ENCODE data around the gene MYO3A.
A peak's percentile ranks its signal among the peaks of the same experiment; 100 is the strongest.

MYO3A gene

GRCh38 chr10:25914776-25915175 lies 19.3 kb upstream of the MYO3A start:
- H3K9me3 ChIP-seq (ENCODE audit: insufficient read depth, low read depth, low read length) = peaks cover 16% of the 10 kb centered on the region
- no peaks in the 10 kb centered on the region; the same call in 1 of the 2 replicates for H3K4me1 ChIP-seq (ENCODE audit: insufficient read depth, low read length)
- no peak overlapping the region for H3K9ac ChIP-seq (ENCODE audit: low read depth, low read length)
- H3K27ac ChIP-seq (ENCODE audit: low read length) = no peak overlapping the region
- no peaks in the 10 kb centered on the region for H3K27me3 ChIP-seq (ENCODE audit: insufficient read depth, low read length)
- H3K4me3 ChIP-seq (ENCODE audit: low read length) = no peak overlapping the region
- H3K36me3 ChIP-seq (ENCODE audit: insufficient read depth, low read depth, low read length) = no peaks in the 10 kb centered on the region

- peak overlapping the region; percentile 70 for H3K4me3 ChIP-seq (ENCODE audit: low read length)
- H3K36me3 ChIP-seq (ENCODE audit: insufficient read depth, low read depth, low read length) = no peaks in the 10 kb centered on the region
- H3K9ac ChIP-seq (ENCODE audit: low read depth, low read length) = peak overlapping the region; percentile 73; the same call in 1 of the 2 replicates
- H3K4me1 ChIP-seq (ENCODE audit: insufficient read depth, low read length) = peaks cover 6% of the 10 kb centered on the region
- H3K9me3 ChIP-seq (ENCODE audit: insufficient read depth, low read depth, low read length) = no peaks in the 10 kb centered on the region
- H3K27ac ChIP-seq (ENCODE audit: low read length) = no peak overlapping the region
- peaks cover 22% of the 10 kb centered on the region; the same call in 1 of the 2 replicates for H3K27me3 ChIP-seq (ENCODE audit: insufficient read depth, low read length)
Observed at GRCh38 chr10:25934621-25935139, 651 bp downstream of the MYO3A start.

DNA sequence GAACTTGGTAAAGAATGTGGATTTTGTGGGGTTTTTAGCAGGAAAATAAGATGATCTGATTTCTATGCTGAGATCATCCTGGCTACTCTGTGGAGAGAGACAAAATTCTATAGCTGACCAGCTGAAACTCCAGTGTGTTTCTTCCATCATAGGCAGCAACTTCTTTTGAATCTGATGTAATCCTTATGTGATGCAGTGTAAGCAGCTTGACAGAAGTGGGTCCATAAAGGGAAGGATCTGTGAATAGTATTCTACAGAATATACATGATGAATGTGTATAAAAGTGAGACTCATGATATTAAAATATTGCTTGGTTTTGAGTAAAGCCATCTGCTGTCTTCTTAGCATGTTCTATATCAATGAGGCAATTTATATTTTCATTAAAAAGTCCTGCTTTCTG lies 4.4 kb downstream of the MYO3A start:
- Histone ChIP-seq H3K27ac (ENCODE audit: low read length) (no peak overlapping the region), H3K36me3 (ENCODE audit: insufficient read depth, low read depth, low read length) (no peaks in the 10 kb centered on the region), H3K4me1 (ENCODE audit: insufficient read depth, low read length) (peaks cover 6% of the 10 kb centered on the region), H3K27me3 (ENCODE audit: insufficient read depth, low read length) (peaks cover 18% of the 10 kb centered on the region; the same call in 1 of the 2 replicates), H3K9ac (ENCODE audit: low read depth, low read length) (no peak overlapping the region), H3K4me3 (ENCODE audit: low read length) (no peak overlapping the region), H3K9me3 (ENCODE audit: insufficient read depth, low read depth, low read length) (no peaks in the 10 kb centered on the region)

DNA sequence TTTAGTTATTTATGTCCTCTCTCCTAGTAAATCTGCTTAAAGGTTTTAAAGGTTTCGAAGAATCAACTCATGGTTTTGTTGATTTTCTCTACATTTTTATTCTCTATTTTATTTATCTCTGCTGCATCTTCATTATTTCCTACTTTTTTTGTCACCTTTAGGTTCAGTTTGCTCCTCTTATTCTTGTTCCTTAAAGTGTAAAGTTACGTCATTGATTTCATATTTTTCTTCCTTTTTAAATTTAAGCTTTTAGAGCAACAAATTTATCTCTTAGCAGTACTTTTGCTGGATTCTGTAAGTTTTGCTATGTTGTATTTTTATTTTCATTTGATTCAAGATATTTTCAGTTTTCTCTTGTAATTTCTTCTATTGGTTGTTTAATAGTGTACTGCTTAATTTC lies 10.7 kb downstream of the MYO3A start:
- Histone ChIP-seq H3K9me3 (ENCODE audit: insufficient read depth, low read depth, low read length) (no peaks in the 10 kb centered on the region), H3K27me3 (ENCODE audit: insufficient read depth, low read length) (no peaks in the 10 kb centered on the region), H3K9ac (ENCODE audit: low read depth, low read length) (no peak overlapping the region), H3K4me1 (ENCODE audit: insufficient read depth, low read length) (no peaks in the 10 kb centered on the region), H3K36me3 (ENCODE audit: insufficient read depth, low read depth, low read length) (no peaks in the 10 kb centered on the region), H3K4me3 (ENCODE audit: low read length) (no peak overlapping the region), H3K27ac (ENCODE audit: low read length) (no peak overlapping the region)

DNA sequence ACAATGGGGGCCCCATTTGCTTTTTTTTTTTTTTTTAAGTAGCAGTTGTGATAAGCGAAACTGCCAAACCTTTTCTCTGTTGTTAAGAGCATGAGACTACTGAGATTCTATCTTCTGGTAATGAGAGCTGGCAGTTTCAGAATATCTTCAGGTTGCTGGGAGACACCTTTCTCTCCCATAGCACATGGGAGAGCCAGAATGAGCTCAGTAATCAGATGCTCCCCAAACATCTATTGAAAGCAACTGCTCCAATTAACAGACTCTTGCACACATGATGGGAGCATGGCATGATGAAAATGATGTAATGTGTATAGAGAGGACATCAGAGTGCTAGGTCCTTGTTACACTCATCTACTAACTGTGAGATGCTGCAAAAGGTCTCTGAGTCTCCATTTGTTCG lies 18.8 kb downstream of the MYO3A start:
- H3K36me3 ChIP-seq (ENCODE audit: insufficient read depth, low read depth, low read length) = no peaks in the 10 kb centered on the region; the same call in 1 of the 2 replicates
- H3K9ac ChIP-seq (ENCODE audit: low read depth, low read length) = no peak overlapping the region
- no peaks in the 10 kb centered on the region for H3K4me1 ChIP-seq (ENCODE audit: insufficient read depth, low read length)
- no peak overlapping the region for H3K4me3 ChIP-seq (ENCODE audit: low read length)
- H3K9me3 ChIP-seq (ENCODE audit: insufficient read depth, low read depth, low read length) = no peaks in the 10 kb centered on the region
- H3K27me3 ChIP-seq (ENCODE audit: insufficient read depth, low read length) = no peaks in the 10 kb centered on the region
- H3K27ac ChIP-seq (ENCODE audit: low read length) = no peak overlapping the region

GRCh38 chr10:25954851-25955250 lies 20.8 kb downstream of the MYO3A start:
- Histone ChIP-seq H3K4me1 (ENCODE audit: insufficient read depth, low read length) (no peaks in the 10 kb centered on the region), H3K27ac (ENCODE audit: low read length) (no peak overlapping the region), H3K9me3 (ENCODE audit: insufficient read depth, low read depth, low read length) (no peaks in the 10 kb centered on the region), H3K4me3 (ENCODE audit: low read length) (no peak overlapping the region), H3K9ac (ENCODE audit: low read depth, low read length) (no peak overlapping the region), H3K27me3 (ENCODE audit: insufficient read depth, low read length) (no peaks in the 10 kb centered on the region), H3K36me3 (ENCODE audit: insufficient read depth, low read depth, low read length) (no peaks in the 10 kb centered on the region; the same call in 1 of the 2 replicates)

GRCh38 chr10:25959540-25960232 lies 25.7 kb downstream of the MYO3A start:
- H3K27me3 ChIP-seq (ENCODE audit: insufficient read depth, low read length) = no peaks in the 10 kb centered on the region
- no peak overlapping the region for H3K4me3 ChIP-seq (ENCODE audit: low read length)
- no peak overlapping the region for H3K27ac ChIP-seq (ENCODE audit: low read length)
- H3K9ac ChIP-seq (ENCODE audit: low read depth, low read length) = no peak overlapping the region
- no peaks in the 10 kb centered on the region; the same call in 1 of the 2 replicates for H3K36me3 ChIP-seq (ENCODE audit: insufficient read depth, low read depth, low read length)
- H3K4me1 ChIP-seq (ENCODE audit: insufficient read depth, low read length) = no peaks in the 10 kb centered on the region
- no peaks in the 10 kb centered on the region for H3K9me3 ChIP-seq (ENCODE audit: insufficient read depth, low read depth, low read length)

DNA sequence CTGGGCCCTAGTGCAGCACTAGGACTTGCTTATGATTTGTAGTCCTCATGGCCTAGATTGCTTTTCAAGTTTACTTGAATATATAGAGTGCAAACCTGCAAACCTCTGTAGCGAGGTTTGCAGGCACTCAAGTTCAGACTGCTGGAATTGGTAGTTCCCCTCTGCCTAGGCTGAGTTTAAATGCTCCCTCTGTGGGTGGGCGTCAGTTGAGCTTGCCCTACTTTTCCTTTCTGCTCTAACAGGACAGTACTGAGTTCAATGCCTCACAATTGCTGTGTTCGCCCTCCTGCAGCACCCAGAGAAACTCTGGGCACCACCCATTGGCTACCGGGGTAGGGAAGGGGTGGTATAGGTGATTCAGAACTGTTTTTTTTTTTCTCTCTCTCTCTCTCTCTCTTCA lies 31.6 kb downstream of the MYO3A start:
- no peak overlapping the region for H3K27ac ChIP-seq (ENCODE audit: low read length)
- H3K9ac ChIP-seq (ENCODE audit: low read depth, low read length) = no peak overlapping the region
- H3K27me3 ChIP-seq (ENCODE audit: insufficient read depth, low read length) = no peaks in the 10 kb centered on the region
- H3K9me3 ChIP-seq (ENCODE audit: insufficient read depth, low read depth, low read length) = no peaks in the 10 kb centered on the region
- no peaks in the 10 kb centered on the region for H3K4me1 ChIP-seq (ENCODE audit: insufficient read depth, low read length)
- no peak overlapping the region for H3K4me3 ChIP-seq (ENCODE audit: low read length)
- H3K36me3 ChIP-seq (ENCODE audit: insufficient read depth, low read depth, low read length) = no peaks in the 10 kb centered on the region

GRCh38 chr10:25966844-25967243 lies 32.8 kb downstream of the MYO3A start:
- H3K9ac ChIP-seq (ENCODE audit: low read depth, low read length) = no peak overlapping the region
- no peak overlapping the region for H3K4me3 ChIP-seq (ENCODE audit: low read length)
- no peaks in the 10 kb centered on the region for H3K9me3 ChIP-seq (ENCODE audit: insufficient read depth, low read depth, low read length)
- H3K4me1 ChIP-seq (ENCODE audit: insufficient read depth, low read length) = no peaks in the 10 kb centered on the region
- no peak overlapping the region for H3K27ac ChIP-seq (ENCODE audit: low read length)
- H3K27me3 ChIP-seq (ENCODE audit: insufficient read depth, low read length) = no peaks in the 10 kb centered on the region
- no peaks in the 10 kb centered on the region for H3K36me3 ChIP-seq (ENCODE audit: insufficient read depth, low read depth, low read length)

DNA sequence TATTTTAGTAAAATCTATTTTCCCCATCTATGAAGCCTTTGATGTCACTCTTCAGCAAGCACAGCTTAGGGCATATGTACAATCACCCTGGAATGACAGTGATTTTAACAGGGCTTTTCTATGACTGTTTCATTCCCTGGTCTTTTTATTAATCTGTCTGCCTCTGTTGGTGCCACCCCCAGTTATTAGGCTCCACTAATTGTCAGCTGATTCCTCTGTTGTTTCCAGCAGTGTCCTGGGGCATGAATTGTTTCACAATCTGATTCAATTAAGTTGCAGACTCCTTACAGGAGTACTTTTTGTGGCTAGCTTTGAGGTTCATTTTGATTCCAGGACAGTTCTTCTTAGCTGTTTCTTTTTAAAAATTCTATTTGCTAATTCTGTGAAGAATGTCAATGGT lies 38.6 kb downstream of the MYO3A start:
- H3K4me1 ChIP-seq (ENCODE audit: insufficient read depth, low read length) = no peaks in the 10 kb centered on the region
- H3K4me3 ChIP-seq (ENCODE audit: low read length) = no peak overlapping the region
- no peaks in the 10 kb centered on the region for H3K36me3 ChIP-seq (ENCODE audit: insufficient read depth, low read depth, low read length)
- no peak overlapping the region for H3K27ac ChIP-seq (ENCODE audit: low read length)
- no peaks in the 10 kb centered on the region for H3K27me3 ChIP-seq (ENCODE audit: insufficient read depth, low read length)
- no peaks in the 10 kb centered on the region for H3K9me3 ChIP-seq (ENCODE audit: insufficient read depth, low read depth, low read length)
- no peak overlapping the region for H3K9ac ChIP-seq (ENCODE audit: low read depth, low read length)

DNA sequence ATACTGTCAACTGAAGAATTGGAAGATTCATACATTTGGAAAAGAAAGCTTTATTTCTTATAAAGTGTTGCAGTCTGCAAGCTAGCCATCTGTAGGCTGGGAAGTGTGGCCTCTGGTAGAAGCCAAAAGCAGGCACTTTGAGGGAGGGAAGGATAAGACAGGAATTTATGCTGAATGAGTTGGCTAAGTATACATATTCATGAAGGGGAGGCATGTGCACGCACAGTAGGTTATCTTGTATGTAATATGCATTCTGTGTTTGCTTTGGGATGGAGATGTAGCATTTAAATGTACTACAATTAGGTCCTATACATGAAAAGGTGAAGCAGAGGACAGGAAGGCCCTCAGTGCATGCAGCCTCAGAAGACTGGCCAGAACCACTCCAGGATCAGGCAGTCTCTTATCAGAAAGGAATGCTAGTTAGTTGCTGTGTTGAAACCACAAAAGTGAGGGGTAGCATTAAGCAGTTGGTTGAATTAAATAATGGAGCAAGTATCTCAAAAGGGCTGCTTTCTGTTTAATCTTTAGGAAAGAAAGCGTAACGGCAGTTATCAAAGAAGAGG lies 40.9 kb downstream of the MYO3A start:
- Histone ChIP-seq H3K27me3 (ENCODE audit: insufficient read depth, low read length) (no peaks in the 10 kb centered on the region), H3K4me1 (ENCODE audit: insufficient read depth, low read length) (no peaks in the 10 kb centered on the region), H3K27ac (ENCODE audit: low read length) (no peak overlapping the region), H3K4me3 (ENCODE audit: low read length) (no peak overlapping the region), H3K9me3 (ENCODE audit: insufficient read depth, low read depth, low read length) (no peaks in the 10 kb centered on the region), H3K9ac (ENCODE audit: low read depth, low read length) (no peak overlapping the region), H3K36me3 (ENCODE audit: insufficient read depth, low read depth, low read length) (no peaks in the 10 kb centered on the region)

DNA sequence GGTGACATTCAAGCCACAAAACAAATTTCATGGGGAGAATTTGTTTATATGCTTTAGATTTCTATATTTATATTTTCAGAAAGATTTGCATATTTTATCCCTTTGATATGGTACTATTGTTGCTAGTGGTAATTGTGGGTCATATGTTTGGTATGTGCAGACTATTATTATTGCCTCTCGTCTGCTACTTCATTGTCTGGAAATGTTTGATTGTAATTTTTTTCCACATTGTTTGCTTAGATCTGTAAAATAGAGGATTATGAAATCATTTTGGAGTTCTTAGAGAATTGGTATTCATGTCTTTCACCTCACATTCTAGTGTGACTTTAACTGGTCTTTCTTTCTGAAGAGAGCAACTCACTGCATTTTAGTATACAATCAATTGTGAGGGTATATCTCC lies 44.7 kb downstream of the MYO3A start:
- Histone ChIP-seq H3K27ac (ENCODE audit: low read length) (no peak overlapping the region), H3K9me3 (ENCODE audit: insufficient read depth, low read depth, low read length) (peaks cover 6% of the 10 kb centered on the region; the same call in 1 of the 2 replicates), H3K9ac (ENCODE audit: low read depth, low read length) (no peak overlapping the region), H3K27me3 (ENCODE audit: insufficient read depth, low read length) (no peaks in the 10 kb centered on the region), H3K4me3 (ENCODE audit: low read length) (no peak overlapping the region), H3K36me3 (ENCODE audit: insufficient read depth, low read depth, low read length) (no peaks in the 10 kb centered on the region), H3K4me1 (ENCODE audit: insufficient read depth, low read length) (no peaks in the 10 kb centered on the region)

Measured in iPS-20b (cell line).